Measurements from ENCODE around the gene UMAD1. TPM values are rescaled to one million over a fixed set of nuclear protein-coding genes. Genes with fewer than 3 reads are reported as not detected.

Gene UMAD1
- polyA plus RNA-seq, 1 of the 3 experiments (the other 2 are of a cell fraction), result 13.9 TPM

GRCh38 chr7:7918736-7919448 is 278.3 kb downstream of the UMAD1 start:
- Histone ChIP-seq H3K27ac (ENCODE audit: low read depth in 2 of 2, low read length in 1 of 2) (no peak overlapping the region), H3K4me1 (ENCODE audit: control insufficient read depth in 1 of 2, insufficient read depth in 2 of 2, low read depth in 1 of 2, low read length in 1 of 2) (no peaks in the 10 kb centered on the region), H3K4me2 (no peak overlapping the region), H3F3A (replicated peaks; ENCODE audit: insufficient read depth) (no peaks in the 10 kb centered on the region), H2AFZ (ENCODE audit: low read depth) (no peak overlapping the region), H3K27me3 (ENCODE audit: insufficient read depth) (no peaks in the 10 kb centered on the region), H3K9ac (no peak overlapping the region), H3K4me3 (ENCODE audit: low read depth in 2 of 2, low read length in 1 of 2) (no peak overlapping the region), H3K79me2 (ENCODE audit: insufficient read depth) (no peaks in the 10 kb centered on the region), H3K9me2 (no peaks in the 10 kb centered on the region), H4K20me1 (ENCODE audit: insufficient read depth) (no peaks in the 10 kb centered on the region), H3K36me3 (replicated peaks in 1 of 2; ENCODE audit: control insufficient read depth in 1 of 2, insufficient read depth in 2 of 2, low read length in 1 of 2) (no peaks in the 10 kb centered on the region), H3K9me3 (no peaks in the 10 kb centered on the region)
- no peak for DNase-seq
- ChIA-PET CTCF (interaction anchor here (0.7 to 1.9 kb wide), 3 partner anchors 11 to 41 kb away, joined by 3 to 9 read pairs (median 4); no protein-coding TSS in a partner anchor), POLR2A (interaction anchor here (0.6 kb wide), 1 partner anchor 8 kb away, joined by 3 read pairs; no protein-coding TSS in a partner anchor)
- TF ChIP-seq ZBTB33 (IDR thresholded peaks at IDR 0.05; ENCODE audit: borderline replicate concordance, low read depth) (no peak), GATA2 (CRISPR knock-in tag; IDR thresholded peaks at IDR 0.05) (no peak), SIN3A (IDR thresholded peaks at IDR 0.05; ENCODE audit: borderline replicate concordance, low read depth, low read length) (no peak), TEAD4 (IDR thresholded peaks at IDR 0.05; ENCODE audit: borderline replicate concordance, insufficient read depth) (no peak)

DNA sequence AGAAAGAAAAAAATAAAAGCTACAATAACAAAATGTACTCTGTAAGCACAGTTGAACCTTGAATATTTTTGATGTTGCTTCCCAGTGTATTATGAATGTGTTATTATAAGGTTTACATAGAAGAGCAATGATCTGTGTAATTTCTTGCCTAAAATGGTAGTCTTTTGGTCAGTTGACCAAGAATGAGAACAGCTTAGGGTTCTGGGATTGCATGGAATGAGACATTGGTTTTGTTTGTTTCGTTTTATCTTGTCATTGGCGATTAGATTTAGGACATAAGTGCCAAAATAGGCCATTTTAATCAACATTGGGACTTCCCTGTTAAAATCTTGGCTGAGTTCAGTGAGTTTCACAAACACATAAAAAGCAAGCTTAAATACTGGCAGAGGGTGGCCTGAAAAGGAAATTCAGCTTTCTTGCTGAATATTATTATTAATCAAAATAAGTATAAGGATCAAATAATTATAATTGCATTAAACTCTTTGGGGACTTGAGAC is 278.9 kb downstream of the UMAD1 start:
- Histone ChIP-seq H3K4me1 (ENCODE audit: control insufficient read depth in 1 of 2, insufficient read depth in 2 of 2, low read depth in 1 of 2, low read length in 1 of 2) (no peaks in the 10 kb centered on the region), H3K4me2 (no peak overlapping the region), H2AFZ (ENCODE audit: low read depth) (no peak overlapping the region), H3F3A (replicated peaks; ENCODE audit: insufficient read depth) (no peaks in the 10 kb centered on the region), H3K9me2 (no peaks in the 10 kb centered on the region), H3K27me3 (ENCODE audit: insufficient read depth) (no peaks in the 10 kb centered on the region), H3K36me3 (replicated peaks in 1 of 2; ENCODE audit: control insufficient read depth in 1 of 2, insufficient read depth in 2 of 2, low read length in 1 of 2) (no peaks in the 10 kb centered on the region), H3K4me3 (ENCODE audit: low read depth in 2 of 2, low read length in 1 of 2) (no peak overlapping the region), H3K27ac (ENCODE audit: low read depth in 2 of 2, low read length in 1 of 2) (no peak overlapping the region), H3K9me3 (no peaks in the 10 kb centered on the region), H4K20me1 (ENCODE audit: insufficient read depth) (no peaks in the 10 kb centered on the region), H3K9ac (no peak overlapping the region), H3K79me2 (ENCODE audit: insufficient read depth) (no peaks in the 10 kb centered on the region)
- ChIA-PET CTCF (interaction anchor here (0.7 to 1.9 kb wide), 2 partner anchors 10 to 42 kb away, joined by 3 to 9 read pairs; no protein-coding TSS in a partner anchor), POLR2A (interaction anchor here (0.6 kb wide), 1 partner anchor 9 kb away, joined by 3 read pairs; no protein-coding TSS in a partner anchor)
- WGBS (ENCODE audit: low lambda C conversion rate), result 65% methylated on average over 2 of the region's 2 CpGs
- no peak for DNase-seq
- TF ChIP-seq TCF12 (IDR thresholded peaks at IDR 0.05) (no peak), YY1 (IDR thresholded peaks at IDR 0.05; ENCODE audit: low read depth) (no peak), TAF1 (IDR thresholded peaks at IDR 0.05; ENCODE audit: borderline replicate concordance, low read depth, low read length) (no peak), FOXM1 (IDR thresholded peaks at IDR 0.05; ENCODE audit: low read depth) (no peak), SMC3 (IDR thresholded peaks at IDR 0.05; ENCODE audit: low read depth, low read length) (no peak), TEAD4 (IDR thresholded peaks at IDR 0.05; ENCODE audit: borderline replicate concordance, insufficient read depth) (no peak)
- TF ChIP-seq, protein P1, sequence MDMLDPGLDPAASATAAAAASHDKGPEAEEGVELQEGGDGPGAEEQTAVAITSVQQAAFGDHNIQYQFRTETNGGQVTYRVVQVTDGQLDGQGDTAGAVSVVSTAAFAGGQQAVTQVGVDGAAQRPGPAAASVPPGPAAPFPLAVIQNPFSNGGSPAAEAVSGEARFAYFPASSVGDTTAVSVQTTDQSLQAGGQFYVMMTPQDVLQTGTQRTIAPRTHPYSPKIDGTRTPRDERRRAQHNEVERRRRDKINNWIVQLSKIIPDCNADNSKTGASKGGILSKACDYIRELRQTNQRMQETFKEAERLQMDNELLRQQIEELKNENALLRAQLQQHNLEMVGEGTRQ (IDR thresholded peaks at IDR 0.05; ENCODE audit: borderline replicate concordance, low read depth, low read length), result no peak
